WTC11 (cell line): ENCODE results near the gene SLC24A3. TPM values are rescaled to one million over a fixed set of nuclear protein-coding genes. Genes with fewer than 3 reads are reported as not detected.

Experiments used
- ATAC-seq: fragments of 200-7000 bp; cut with Tn5 transposase; 2 replicates; pipeline ENCODE4 v1.10.0; 2021; ENCODE audit warnings: mild to moderate bottlenecking, moderate library complexity
- CTCF ChIA-PET: fragments of 300-600 bp; sonication (Branson Sonifier 250); formaldehyde crosslinking; loops from one replicate; lab custom pipeline; 2021; ENCODE audit warnings: antibody characterized with exemption; lab: Charles Lee
- POLR2A ChIA-PET: fragments of 350-600 bp; sonication (Branson Sonifier 250); formaldehyde crosslinking; loops from one replicate; lab custom pipeline; 2021; ENCODE audit warnings: antibody characterized with exemption; lab: Charles Lee
- DNase-seq: peaks from one replicate; pipeline ENCODE4 v3.0.0; 2021; ENCODE audit warnings: low spot score
- H3K27ac Mint-ChIP-seq: 2 replicates; pipeline ENCODE4 v1.8.0; 2021; ENCODE audit warnings: mixed read lengths
- H3K27me3 Mint-ChIP-seq: 2 replicates; pipeline ENCODE4 v1.8.0; 2021; ENCODE audit warnings: low read depth, mild to moderate bottlenecking, moderate library complexity, mixed read lengths
- H3K36me3 Mint-ChIP-seq: 2 replicates; pipeline ENCODE4 v1.8.0; 2021; ENCODE audit warnings: mixed read lengths
- H3K4me1 Mint-ChIP-seq: 2 replicates; pipeline ENCODE4 v1.8.0; 2022; ENCODE audit warnings: mixed read lengths
- H3K4me3 Mint-ChIP-seq: 2 replicates; pipeline ENCODE4 v1.8.0; 2021; ENCODE audit warnings: mild to moderate bottlenecking, moderate library complexity, mixed read lengths
- H3K9me3 Mint-ChIP-seq: 2 replicates; pipeline ENCODE4 v1.8.0; 2021; ENCODE audit warnings: mixed read lengths
- CBFB ChIP-seq: sonication (generic); formaldehyde crosslinking; IDR thresholded peaks from 2 replicates; pipeline ENCODE4 v1.8.1; 2022; ENCODE audit warnings: mild to moderate bottlenecking, low read depth, missing genetic modification reagents
- ELF4 ChIP-seq: sonication (generic); formaldehyde crosslinking; IDR thresholded peaks from 2 replicates; pipeline ENCODE4 v1.8.1; 2022; ENCODE audit warnings: low read depth, mild to moderate bottlenecking, moderate library complexity, missing genetic modification reagents
- ETV6 ChIP-seq: sonication (generic); formaldehyde crosslinking; IDR thresholded peaks from 2 replicates; pipeline ENCODE4 v1.8.1; 2022; ENCODE audit warnings: mild to moderate bottlenecking, missing genetic modification reagents
- GABPB1 ChIP-seq: sonication (generic); formaldehyde crosslinking; IDR thresholded peaks from 2 replicates; pipeline ENCODE4 v1.8.1; 2023; ENCODE audit warnings: mild to moderate bottlenecking, missing genetic modification reagents
- IRF2 ChIP-seq: sonication (generic); formaldehyde crosslinking; IDR thresholded peaks from 2 replicates; pipeline ENCODE4 v1.8.0; 2022; ENCODE audit warnings: low read depth, missing genetic modification reagents, borderline replicate concordance
- JAZF1 ChIP-seq: fragments of 250-450 bp; sonication (Bioruptor Pico); IDR thresholded peaks from 2 replicates; pipeline ENCODE4 v1.9.0; 2021; ENCODE audit warnings: moderate library complexity, mild to moderate bottlenecking, inconsistent platforms
- MXD4 ChIP-seq: fragments of 250-450 bp; sonication (Bioruptor Pico); IDR thresholded peaks from 2 replicates; pipeline ENCODE4 v1.8.0; 2021; ENCODE audit warnings: mild to moderate bottlenecking, moderate library complexity, borderline replicate concordance
- MYBL2 ChIP-seq: sonication (generic); formaldehyde crosslinking; IDR thresholded peaks from 2 replicates; pipeline ENCODE4 v1.8.1; 2023; ENCODE audit warnings: mild to moderate bottlenecking, moderate library complexity, missing genetic modification reagents
- NFATC4 ChIP-seq: fragments of 250-450 bp; sonication (Bioruptor Pico); IDR thresholded peaks from 2 replicates; pipeline ENCODE4 v1.9.0; 2021; ENCODE audit warnings: mild to moderate bottlenecking
- NFYB ChIP-seq: sonication (generic); formaldehyde crosslinking; conservative IDR thresholded peaks from 2 replicates; pipeline ENCODE4 v1.8.0; 2022; ENCODE audit warnings: low read depth, missing genetic modification reagents
- NR3C1 ChIP-seq: sonication (generic); formaldehyde crosslinking; conservative IDR thresholded peaks from 2 replicates; pipeline ENCODE4 v1.8.1; 2023; ENCODE audit warnings: low read depth, mild to moderate bottlenecking, missing genetic modification reagents
- RORB ChIP-seq: fragments of 250-450 bp; sonication (Bioruptor Pico); IDR thresholded peaks from 2 replicates; pipeline ENCODE4 v1.9.0; 2021; ENCODE audit warnings: mild to moderate bottlenecking
- SMAD3 ChIP-seq: sonication (generic); formaldehyde crosslinking; IDR thresholded peaks from 2 replicates; pipeline ENCODE4 v1.8.0; 2022; ENCODE audit warnings: missing genetic modification reagents, mild to moderate bottlenecking, borderline replicate concordance
- SOX15 ChIP-seq: fragments of 250-450 bp; sonication (Bioruptor Pico); IDR thresholded peaks from 2 replicates; pipeline ENCODE4 v1.9.0; 2021; ENCODE audit warnings: mild to moderate bottlenecking
- SP1 ChIP-seq: sonication (generic); formaldehyde crosslinking; conservative IDR thresholded peaks from 2 replicates; pipeline ENCODE4 v1.8.1; 2022; ENCODE audit warnings: missing genetic modification reagents
- TCF7 ChIP-seq: sonication (generic); formaldehyde crosslinking; IDR thresholded peaks from 2 replicates; pipeline ENCODE4 v1.8.0; 2022; ENCODE audit warnings: mild to moderate bottlenecking, low read depth, missing genetic modification reagents, moderate library complexity
- ZNF263 ChIP-seq: sonication (generic); formaldehyde crosslinking; IDR thresholded peaks from 2 replicates; pipeline ENCODE4 v1.8.1; 2022; ENCODE audit warnings: low read depth, mild to moderate bottlenecking, moderate library complexity, missing genetic modification reagents
- ZNF396 ChIP-seq: fragments of 250-450 bp; sonication (Bioruptor Pico); IDR thresholded peaks from 2 replicates; pipeline ENCODE4 v1.8.0; 2021; ENCODE audit warnings: mild to moderate bottlenecking, moderate library complexity, borderline replicate concordance
- ZNF416 ChIP-seq: fragments of 250-450 bp; sonication (Bioruptor Pico); IDR thresholded peaks from 2 replicates; pipeline ENCODE4 v1.9.0; 2021; ENCODE audit warnings: mild to moderate bottlenecking, inconsistent platforms
- ZNF423 ChIP-seq: fragments of 250-450 bp; sonication (Bioruptor Pico); IDR thresholded peaks from 2 replicates; pipeline ENCODE4 v2.1.2; 2022; ENCODE audit warnings: mild to moderate bottlenecking, moderate library complexity
- total RNA-seq: library from RNA; stranded (reverse); gene quantifications from 3 replicates; pipeline ENCODE4 v1.2.3, GENCODE V29; 2021
- TF ChIP-seq, protein P1 (sequence below): sonication (generic); formaldehyde crosslinking; IDR thresholded peaks from 2 replicates; pipeline ENCODE4 v1.8.1; 2022; ENCODE audit warnings: mild to moderate bottlenecking, missing genetic modification reagents, moderate library complexity, borderline replicate concordance
- TF ChIP-seq, protein P2 (sequence below): sonication (generic); formaldehyde crosslinking; IDR thresholded peaks from 2 replicates; pipeline ENCODE4 v1.8.1; 2022; ENCODE audit warnings: low read depth, mild to moderate bottlenecking, moderate library complexity, missing genetic modification reagents, borderline replicate concordance
- TF ChIP-seq, protein P3 (sequence below): sonication (generic); formaldehyde crosslinking; IDR thresholded peaks from 2 replicates; pipeline ENCODE4 v1.8.0; 2022; ENCODE audit warnings: mild to moderate bottlenecking, missing genetic modification reagents
- TF ChIP-seq, protein P4 (sequence below): fragments of 250-450 bp; sonication (Bioruptor Pico); IDR thresholded peaks from 2 replicates; pipeline ENCODE4 v2.1.2; 2022; ENCODE audit warnings: mild to moderate bottlenecking, moderate library complexity
- TF ChIP-seq, protein P5 (sequence below): fragments of 250-450 bp; sonication (Bioruptor Pico); IDR thresholded peaks from 2 replicates; pipeline ENCODE4 v1.9.0; 2021; ENCODE audit warnings: mild to moderate bottlenecking
- TF ChIP-seq, protein P6 (sequence below): sonication (generic); formaldehyde crosslinking; conservative IDR thresholded peaks from 2 replicates; pipeline ENCODE4 v1.8.1; 2022; ENCODE audit warnings: mild to moderate bottlenecking, missing genetic modification reagents

The SLC24A3 gene
- total RNA-seq, 1 experiment from 2014 or later = 5.7 TPM

DNA sequence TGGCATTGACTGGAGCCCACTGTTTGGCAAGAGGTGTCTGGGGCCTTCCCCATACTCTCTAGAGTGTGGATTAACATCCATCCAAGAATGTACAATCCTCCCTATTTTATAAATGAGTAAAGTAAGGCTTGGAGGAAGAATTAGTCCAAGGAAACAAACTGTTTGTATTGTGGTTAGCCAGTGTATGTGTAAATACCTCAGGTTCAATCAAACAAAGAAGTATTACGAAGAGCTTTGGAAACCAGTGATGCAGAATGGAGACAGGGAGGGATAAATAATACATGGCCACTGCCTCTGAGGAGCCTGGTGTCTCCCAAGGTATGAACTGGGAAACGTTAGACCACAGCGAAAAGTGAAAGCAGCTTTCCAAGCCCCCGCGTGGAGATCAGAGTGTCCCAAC is 319.0 kb downstream of the SLC24A3 start (continued):
- TF ChIP-seq NR3C1 = no peak
- TF ChIP-seq NFYB = no peak
- no peak for TF ChIP-seq IRF2 (CRISPR knock-in tag)

DNA sequence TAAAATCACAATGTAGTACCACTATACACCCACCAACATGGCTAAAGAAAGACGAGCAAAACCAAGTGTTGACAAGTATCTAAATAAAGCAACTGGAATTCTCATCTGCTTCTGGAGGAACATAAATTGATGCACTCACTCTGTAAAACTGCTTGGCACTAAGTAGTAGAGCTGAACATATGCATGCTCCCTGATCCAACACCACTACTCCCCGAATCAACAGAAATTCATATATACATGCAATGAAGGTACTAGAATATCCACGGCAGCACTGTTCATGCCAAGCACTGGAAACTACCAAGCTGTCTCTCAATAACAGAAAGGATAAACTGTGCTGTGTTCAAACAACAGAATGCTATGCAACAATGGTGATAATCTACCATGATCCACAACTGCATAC is 326.1 kb downstream of the SLC24A3 start:
- peaks cover 24% of the 10 kb centered on the region for H3K36me3 Mint-ChIP-seq
- peaks cover 25% of the 10 kb centered on the region for H3K4me1 Mint-ChIP-seq
- POLR2A ChIA-PET = no interaction called here
- H3K9me3 Mint-ChIP-seq = peaks cover 26% of the 10 kb centered on the region
- CTCF ChIA-PET = interaction anchor here (0.8 kb wide), 1 partner anchor 14 kb away, joined by 4 read pairs; no protein-coding TSS in a partner anchor
- no peak overlapping the region for H3K27ac Mint-ChIP-seq
- ATAC-seq = no peak
- no peak for DNase-seq
- no peak overlapping the region for H3K4me3 Mint-ChIP-seq
- TF ChIP-seq, protein P1, sequence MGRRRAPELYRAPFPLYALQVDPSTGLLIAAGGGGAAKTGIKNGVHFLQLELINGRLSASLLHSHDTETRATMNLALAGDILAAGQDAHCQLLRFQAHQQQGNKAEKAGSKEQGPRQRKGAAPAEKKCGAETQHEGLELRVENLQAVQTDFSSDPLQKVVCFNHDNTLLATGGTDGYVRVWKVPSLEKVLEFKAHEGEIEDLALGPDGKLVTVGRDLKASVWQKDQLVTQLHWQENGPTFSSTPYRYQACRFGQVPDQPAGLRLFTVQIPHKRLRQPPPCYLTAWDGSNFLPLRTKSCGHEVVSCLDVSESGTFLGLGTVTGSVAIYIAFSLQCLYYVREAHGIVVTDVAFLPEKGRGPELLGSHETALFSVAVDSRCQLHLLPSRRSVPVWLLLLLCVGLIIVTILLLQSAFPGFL (CRISPR knock-in tag) = no peak
- no peak for TF ChIP-seq ZNF416 (CRISPR knock-in tag)
- no peak for TF ChIP-seq MXD4
- no peak for TF ChIP-seq SP1 (CRISPR knock-in tag)
- no peak for TF ChIP-seq ETV6
- TF ChIP-seq ZNF263 = no peak
- TF ChIP-seq MYBL2 = no peak
- no peak for TF ChIP-seq ZNF423
- no peak for TF ChIP-seq RORB (CRISPR knock-in tag)
- TF ChIP-seq, protein P2, sequence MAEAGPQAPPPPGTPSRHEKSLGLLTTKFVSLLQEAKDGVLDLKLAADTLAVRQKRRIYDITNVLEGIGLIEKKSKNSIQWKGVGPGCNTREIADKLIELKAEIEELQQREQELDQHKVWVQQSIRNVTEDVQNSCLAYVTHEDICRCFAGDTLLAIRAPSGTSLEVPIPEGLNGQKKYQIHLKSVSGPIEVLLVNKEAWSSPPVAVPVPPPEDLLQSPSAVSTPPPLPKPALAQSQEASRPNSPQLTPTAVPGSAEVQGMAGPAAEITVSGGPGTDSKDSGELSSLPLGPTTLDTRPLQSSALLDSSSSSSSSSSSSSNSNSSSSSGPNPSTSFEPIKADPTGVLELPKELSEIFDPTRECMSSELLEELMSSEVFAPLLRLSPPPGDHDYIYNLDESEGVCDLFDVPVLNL (CRISPR knock-in tag) = no peak
- no peak for TF ChIP-seq TCF7
- TF ChIP-seq, protein P3, sequence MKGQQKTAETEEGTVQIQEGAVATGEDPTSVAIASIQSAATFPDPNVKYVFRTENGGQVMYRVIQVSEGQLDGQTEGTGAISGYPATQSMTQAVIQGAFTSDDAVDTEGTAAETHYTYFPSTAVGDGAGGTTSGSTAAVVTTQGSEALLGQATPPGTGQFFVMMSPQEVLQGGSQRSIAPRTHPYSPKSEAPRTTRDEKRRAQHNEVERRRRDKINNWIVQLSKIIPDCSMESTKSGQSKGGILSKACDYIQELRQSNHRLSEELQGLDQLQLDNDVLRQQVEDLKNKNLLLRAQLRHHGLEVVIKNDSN (CRISPR knock-in tag) = no peak
- TF ChIP-seq JAZF1 (CRISPR knock-in tag) = no peak
- no peaks in the 10 kb centered on the region for H3K27me3 Mint-ChIP-seq

DNA sequence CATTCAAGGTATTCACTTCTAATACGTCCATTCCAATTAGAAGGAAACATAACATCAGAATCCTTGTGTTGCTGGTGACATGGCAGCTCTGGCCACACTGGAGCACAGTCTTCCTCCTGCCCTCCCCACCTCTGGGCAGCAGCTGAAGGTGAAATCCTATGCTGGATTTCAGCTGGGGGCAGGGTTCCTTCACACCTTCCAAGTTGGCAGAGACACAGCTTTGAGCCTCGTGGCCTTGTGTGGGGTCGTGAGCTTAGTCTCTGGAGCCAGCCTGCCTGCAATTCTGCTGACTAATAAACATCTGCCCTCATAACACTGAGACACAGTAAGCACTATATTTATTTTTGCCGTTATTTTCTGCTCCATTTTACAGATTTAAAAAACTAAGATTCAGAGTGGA is 326.7 kb downstream of the SLC24A3 start:
- Mint-ChIP-seq H3K27ac (no peak overlapping the region), H3K36me3 (peaks cover 24% of the 10 kb centered on the region), H3K4me3 (no peak overlapping the region), H3K4me1 (peaks cover 25% of the 10 kb centered on the region), H3K27me3 (no peaks in the 10 kb centered on the region), H3K9me3 (peaks cover 26% of the 10 kb centered on the region)
- ATAC-seq (no peak), DNase-seq (no peak)
- ChIA-PET POLR2A (no interaction called here), CTCF (interaction anchor here (0.8 kb wide), 1 partner anchor 13 kb away, joined by 4 read pairs; no protein-coding TSS in a partner anchor)
- TF ChIP-seq NFATC4 (CRISPR knock-in tag) = no peak
- no peak for TF ChIP-seq ELF4 (CRISPR knock-in tag)
- no peak for TF ChIP-seq SMAD3 (CRISPR knock-in tag)
- TF ChIP-seq, protein P1 (CRISPR knock-in tag) = no peak
- TF ChIP-seq ZNF396 (CRISPR knock-in tag) = no peak
- TF ChIP-seq, protein P4, sequence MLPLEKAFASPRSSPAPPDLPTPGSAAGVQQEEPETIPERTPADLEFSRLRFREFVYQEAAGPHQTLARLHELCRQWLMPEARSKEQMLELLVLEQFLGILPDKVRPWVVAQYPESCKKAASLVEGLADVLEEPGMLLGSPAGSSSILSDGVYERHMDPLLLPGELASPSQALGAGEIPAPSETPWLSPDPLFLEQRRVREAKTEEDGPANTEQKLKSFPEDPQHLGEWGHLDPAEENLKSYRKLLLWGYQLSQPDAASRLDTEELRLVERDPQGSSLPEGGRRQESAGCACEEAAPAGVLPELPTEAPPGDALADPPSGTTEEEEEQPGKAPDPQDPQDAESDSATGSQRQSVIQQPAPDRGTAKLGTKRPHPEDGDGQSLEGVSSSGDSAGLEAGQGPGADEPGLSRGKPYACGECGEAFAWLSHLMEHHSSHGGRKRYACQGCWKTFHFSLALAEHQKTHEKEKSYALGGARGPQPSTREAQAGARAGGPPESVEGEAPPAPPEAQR (CRISPR knock-in tag) = no peak
- TF ChIP-seq CBFB = no peak
- TF ChIP-seq SOX15 (CRISPR knock-in tag) = no peak
- TF ChIP-seq, protein P5, sequence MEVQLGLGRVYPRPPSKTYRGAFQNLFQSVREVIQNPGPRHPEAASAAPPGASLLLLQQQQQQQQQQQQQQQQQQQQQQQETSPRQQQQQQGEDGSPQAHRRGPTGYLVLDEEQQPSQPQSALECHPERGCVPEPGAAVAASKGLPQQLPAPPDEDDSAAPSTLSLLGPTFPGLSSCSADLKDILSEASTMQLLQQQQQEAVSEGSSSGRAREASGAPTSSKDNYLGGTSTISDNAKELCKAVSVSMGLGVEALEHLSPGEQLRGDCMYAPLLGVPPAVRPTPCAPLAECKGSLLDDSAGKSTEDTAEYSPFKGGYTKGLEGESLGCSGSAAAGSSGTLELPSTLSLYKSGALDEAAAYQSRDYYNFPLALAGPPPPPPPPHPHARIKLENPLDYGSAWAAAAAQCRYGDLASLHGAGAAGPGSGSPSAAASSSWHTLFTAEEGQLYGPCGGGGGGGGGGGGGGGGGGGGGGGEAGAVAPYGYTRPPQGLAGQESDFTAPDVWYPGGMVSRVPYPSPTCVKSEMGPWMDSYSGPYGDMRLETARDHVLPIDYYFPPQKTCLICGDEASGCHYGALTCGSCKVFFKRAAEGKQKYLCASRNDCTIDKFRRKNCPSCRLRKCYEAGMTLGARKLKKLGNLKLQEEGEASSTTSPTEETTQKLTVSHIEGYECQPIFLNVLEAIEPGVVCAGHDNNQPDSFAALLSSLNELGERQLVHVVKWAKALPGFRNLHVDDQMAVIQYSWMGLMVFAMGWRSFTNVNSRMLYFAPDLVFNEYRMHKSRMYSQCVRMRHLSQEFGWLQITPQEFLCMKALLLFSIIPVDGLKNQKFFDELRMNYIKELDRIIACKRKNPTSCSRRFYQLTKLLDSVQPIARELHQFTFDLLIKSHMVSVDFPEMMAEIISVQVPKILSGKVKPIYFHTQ (CRISPR knock-in tag) = no peak
- no peak for TF ChIP-seq GABPB1
- TF ChIP-seq, protein P6, sequence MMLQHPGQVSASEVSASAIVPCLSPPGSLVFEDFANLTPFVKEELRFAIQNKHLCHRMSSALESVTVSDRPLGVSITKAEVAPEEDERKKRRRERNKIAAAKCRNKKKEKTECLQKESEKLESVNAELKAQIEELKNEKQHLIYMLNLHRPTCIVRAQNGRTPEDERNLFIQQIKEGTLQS = no peak
- no peak for TF ChIP-seq MXD4
- no peak for TF ChIP-seq RORB (CRISPR knock-in tag)
